C4-2B (cell line): ENCODE results near the gene SNRNP35.
"Not testable (repeated sequence)": the region's sequence is repeated elsewhere in the genome, so short reads cannot be mapped to it uniquely, and the experiment has no call there.

Experiments
- H3K27ac ChIP-seq: fragments of 450-650 bp; 2 replicates; pipeline ENCODE4 v1.5.1; 2017
- CTCF ChIP-seq: fragments of 450-650 bp; conservative IDR thresholded peaks from 2 replicates; pipeline ENCODE4 v1.5.1; 2017; ENCODE audit warnings: mild to moderate bottlenecking
- ZFX ChIP-seq: fragments of 450-650 bp; IDR thresholded peaks from 2 replicates; pipeline ENCODE4 v1.6.1; 2017

The SNRNP35 gene

GRCh38 chr12:123488539-123489230 is 30.7 kb downstream of the SNRNP35 start:
- no peak for TF ChIP-seq CTCF
- H3K27ac ChIP-seq: no peak overlapping the region

GRCh38 chr12:123489580-123489979 is 31.6 kb downstream of the SNRNP35 start:
- TF ChIP-seq ZFX: no peak
- TF ChIP-seq CTCF: no peak
- no peak overlapping the region for H3K27ac ChIP-seq

GRCh38 chr12:123490089-123490488 is 32.1 kb downstream of the SNRNP35 start:
- no peak overlapping the region for H3K27ac ChIP-seq
- no peak for TF ChIP-seq ZFX
- no peak for TF ChIP-seq CTCF

GRCh38 chr12:123491056-123491455 is 33.1 kb downstream of the SNRNP35 start:
- no peak overlapping the region for H3K27ac ChIP-seq
- TF ChIP-seq CTCF (no peak), ZFX (no peak)

GRCh38 chr12:123491481-123491880 is 33.5 kb downstream of the SNRNP35 start:
- no peak for TF ChIP-seq ZFX
- no peak for TF ChIP-seq CTCF
- no peak overlapping the region for H3K27ac ChIP-seq

GRCh38 chr12:123492339-123493039 is 34.5 kb downstream of the SNRNP35 start:
- not testable (repeated sequence) for H3K27ac ChIP-seq

GRCh38 chr12:123494124-123494851 is 36.3 kb downstream of the SNRNP35 start:
- H3K27ac ChIP-seq: no peak overlapping the region
- TF ChIP-seq CTCF: no peak
- TF ChIP-seq ZFX: no peak
